H1 (cell line): Measurements from ENCODE around the gene TMEM115. TPM values are rescaled to one million over a fixed set of nuclear protein-coding genes. Genes with fewer than 3 reads are reported as not detected.

Source experiments
- CTCF ChIA-PET: fragments of 300-600 bp; sonication (Branson Sonifier 250); formaldehyde crosslinking; loops from one replicate; lab custom pipeline; 2021; ENCODE audit not compliant: partially characterized antibody; lab: Charles Lee
- POLR2A ChIA-PET: fragments of 300-600 bp; sonication (Branson Sonifier 250); formaldehyde crosslinking; loops from one replicate; lab custom pipeline; 2021; ENCODE audit warnings: inconsistent platforms; ENCODE audit not compliant: partially characterized antibody; lab: Charles Lee
- DNase-seq, 2 experiments: peaks; one replicate each; pipeline versions ENCODE4 v3.0.0 to v3.0.0-alpha.2; 2010 to 2022; ENCODE audit warnings: low spot score in 2 of 2, low read depth in 1 of 2, mixed read lengths in 1 of 2
- FAIRE-seq: peaks from 2 replicates; lab custom pipeline; 2011; peaks lifted over from hg19 to GRCh38; lab: Jason Lieb, UNC
- H2AFZ ChIP-seq: 2 replicates; pipeline ENCODE4 v1.8.1; 2012; ENCODE audit warnings: low read length, inconsistent platforms
- H2AK5ac ChIP-seq: 2 replicates; pipeline ENCODE4 v1.6.1; 2013; ENCODE audit warnings: low read depth, low read length
- H2BK120ac ChIP-seq: replicated peaks from 2 replicates; pipeline ENCODE3; 2013; ENCODE audit warnings: low read depth, low read length, inconsistent platforms
- H2BK12ac ChIP-seq: 2 replicates; pipeline ENCODE4 v1.6.1; 2013; ENCODE audit warnings: low read depth, low read length
- H2BK15ac ChIP-seq: 2 replicates; pipeline ENCODE4 v1.6.1; 2013; ENCODE audit warnings: low read length
- H2BK20ac ChIP-seq: 2 replicates; pipeline ENCODE4 v1.6.1; 2013; ENCODE audit warnings: low read length
- H2BK5ac ChIP-seq: 2 replicates; pipeline ENCODE4 v1.6.1; 2013; ENCODE audit warnings: low read depth, low read length
- H3K14ac ChIP-seq: 2 replicates; pipeline ENCODE4 v1.6.1; 2013; ENCODE audit warnings: inconsistent platforms; ENCODE audit not compliant: insufficient read length
- H3K18ac ChIP-seq: 2 replicates; pipeline ENCODE4 v1.6.1; 2013; ENCODE audit warnings: low read length; ENCODE audit errors: extremely low read depth
- H3K23ac ChIP-seq: 2 replicates; pipeline ENCODE4 v1.6.1; 2013; ENCODE audit warnings: inconsistent platforms; ENCODE audit not compliant: insufficient read length
- H3K23me2 ChIP-seq: 2 replicates; pipeline ENCODE4 v1.6.1; 2013; ENCODE audit warnings: low read depth, low read length
- H3K27ac ChIP-seq: 2 replicates; pipeline ENCODE4 v1.6.1; 2011; ENCODE audit warnings: low read depth, low read length, inconsistent platforms
- H3K27me3 ChIP-seq, 4 experiments: replicated peaks in 1 of 4; 1 replicate in 1 of 4; 2 replicates in 3 of 4; pipeline versions ENCODE4 v1.6.1 to v1.8.1; 2011 to 2013; ENCODE audit warnings: low read length in 3 of 4, mild to moderate bottlenecking in 3 of 4, inconsistent platforms in 2 of 4, mixed read lengths in 2 of 4, moderate library complexity in 1 of 4; ENCODE audit not compliant: control insufficient read depth in 3 of 4, insufficient read depth in 3 of 4; ENCODE audit errors: extremely low read depth in 1 of 4
- H3K36me3 ChIP-seq, 4 experiments: 2 replicates each; pipeline versions ENCODE4 v1.6.1 to v1.8.1; 2011 to 2013; ENCODE audit warnings: mild to moderate bottlenecking in 4 of 4, low read length in 3 of 4, moderate library complexity in 2 of 4, control low read depth in 1 of 4, inconsistent platforms in 1 of 4; ENCODE audit not compliant: insufficient read depth in 4 of 4, control insufficient read depth in 2 of 4
- H3K4ac ChIP-seq: replicated peaks from 2 replicates; pipeline ENCODE3; 2013; ENCODE audit warnings: low read length, low read depth, mixed read lengths, inconsistent platforms; ENCODE audit not compliant: insufficient read length
- H3K4me1 ChIP-seq, 4 experiments: replicated peaks in 1 of 4; 1 replicate in 1 of 4; 2 replicates in 3 of 4; pipeline versions ENCODE4 v1.6.1 to v1.8.1; 2011 to 2013; ENCODE audit warnings: low read length in 3 of 4, inconsistent platforms in 2 of 4, mixed read lengths in 1 of 4; ENCODE audit not compliant: insufficient read depth in 4 of 4, control insufficient read depth in 3 of 4
- H3K4me2 ChIP-seq, 2 experiments: 2 replicates each; pipeline versions ENCODE4 v1.6.1 to v1.8.1; 2011 to 2013; ENCODE audit warnings: low read depth in 2 of 2, low read length in 2 of 2, control low read depth in 1 of 2, inconsistent platforms in 1 of 2, mild to moderate bottlenecking in 1 of 2; ENCODE audit not compliant: insufficient read depth in 1 of 2
- H3K4me3 ChIP-seq, 4 experiments: fragments of 200-600, 300-600 bp in 1 of 4; sonication (generic), shearing (Covaris generic), sonication (Bioruptor Twin) in 1 of 4; 2 replicates each; pipeline versions ENCODE4 v1.5.1 to v1.8.1; 2011 to 2016; ENCODE audit warnings: low read length in 4 of 4, low read depth in 3 of 4, control low read depth in 2 of 4, inconsistent platforms in 2 of 4, mild to moderate bottlenecking in 2 of 4, mixed read lengths in 1 of 4, moderate library complexity in 1 of 4; ENCODE audit not compliant: insufficient read depth in 2 of 4; ENCODE audit errors: extremely low read depth in 1 of 4
- H3K56ac ChIP-seq: replicated peaks from 2 replicates; pipeline ENCODE3; 2013; ENCODE audit warnings: low read depth, mild to moderate bottlenecking, mixed read lengths, low read length, inconsistent platforms; ENCODE audit not compliant: insufficient read length
- H3K79me1 ChIP-seq: 2 replicates; pipeline ENCODE4 v1.6.1; 2013; ENCODE audit warnings: low read depth, low read length, control low read depth
- H3K79me2 ChIP-seq, 2 experiments: 2 replicates each; pipeline versions ENCODE4 v1.6.1 to v1.8.1; 2012 to 2013; ENCODE audit warnings: low read length in 2 of 2, mild to moderate bottlenecking in 2 of 2, inconsistent platforms in 1 of 2; ENCODE audit not compliant: insufficient read depth in 2 of 2, control insufficient read depth in 1 of 2
- H3K9ac ChIP-seq, 4 experiments: replicated peaks in 1 of 4; 1 replicate in 1 of 4; 2 replicates in 3 of 4; pipeline versions ENCODE4 v1.6.1 to v1.8.1; 2011 to 2013; ENCODE audit warnings: low read depth in 3 of 4, low read length in 3 of 4, control low read depth in 2 of 4, mild to moderate bottlenecking in 2 of 4, moderate library complexity in 2 of 4, inconsistent platforms in 1 of 4; ENCODE audit errors: extremely low read depth in 1 of 4
- H3K9me3 ChIP-seq, 2 experiments: 2 replicates each; pipeline versions ENCODE4 v1.6.1 to v1.8.1; 2012 to 2013; ENCODE audit warnings: mild to moderate bottlenecking in 2 of 2, moderate library complexity in 2 of 2, control low read depth in 1 of 2, inconsistent platforms in 1 of 2, low read depth in 1 of 2, low read length in 1 of 2, mixed read lengths in 1 of 2; ENCODE audit not compliant: insufficient read depth in 2 of 2
- H4K20me1 ChIP-seq, 2 experiments: replicated peaks in 1 of 2; 2 replicates each; pipeline versions ENCODE3 to v1.8.1; 2011 to 2013; ENCODE audit warnings: inconsistent platforms in 2 of 2, low read length in 2 of 2, mild to moderate bottlenecking in 1 of 2; ENCODE audit not compliant: insufficient read depth in 2 of 2, control insufficient read depth in 1 of 2
- H4K5ac ChIP-seq: 2 replicates; pipeline ENCODE4 v1.6.1; 2013; ENCODE audit warnings: low read length, low read depth, mixed read lengths, inconsistent platforms; ENCODE audit not compliant: insufficient read length
- H4K8ac ChIP-seq: 2 replicates; pipeline ENCODE4 v1.8.0; 2013; ENCODE audit warnings: mild to moderate bottlenecking, moderate library complexity, low read length, inconsistent platforms; ENCODE audit not compliant: insufficient read depth; ENCODE audit errors: extremely low read depth
- H4K91ac ChIP-seq: replicated peaks from 2 replicates; pipeline ENCODE3; 2013; ENCODE audit warnings: low read length, mixed read lengths, inconsistent platforms; ENCODE audit not compliant: insufficient read length
- BCL11A ChIP-seq, 2 experiments: IDR thresholded peaks; one replicate each; pipeline ENCODE4 v1.6.1; 2011; ENCODE audit warnings: low read depth in 2 of 2, low read length in 2 of 2, mild to moderate bottlenecking in 2 of 2
- CBX8 ChIP-seq: fragments of 300-800, 300-1000 bp; sonication (generic); IDR thresholded peaks from 2 replicates; pipeline ENCODE4 v1.7.1; 2016; ENCODE audit warnings: low read depth, low read length, borderline replicate concordance
- CEBPB ChIP-seq: IDR thresholded peaks from 2 replicates; pipeline ENCODE4 v1.6.1; 2012; ENCODE audit warnings: low read depth, low read length
- EZH2 ChIP-seq: fragments of 200-600 bp; sonication (generic); IDR thresholded peaks from 2 replicates; pipeline ENCODE4 v1.7.1; 2012; ENCODE audit warnings: low read depth, mild to moderate bottlenecking, moderate library complexity, low read length, inconsistent platforms; ENCODE audit not compliant: severe bottlenecking
- KDM4A ChIP-seq: IDR thresholded peaks from one replicate; pipeline ENCODE4 v1.7.1; 2012; ENCODE audit warnings: low read depth, mild to moderate bottlenecking, moderate library complexity, low read length, inconsistent platforms; ENCODE audit not compliant: severe bottlenecking
- PHF8 ChIP-seq: fragments of 200-600 bp; sonication (generic); conservative IDR thresholded peaks from 2 replicates; pipeline ENCODE4 v1.7.1; 2012; ENCODE audit warnings: low read depth, mild to moderate bottlenecking, inconsistent platforms, low read length, moderate library complexity
- POLR2A ChIP-seq, 2 experiments: IDR thresholded peaks; 1 replicate in 1 of 2; 2 replicates in 1 of 2; pipeline ENCODE4 v1.6.1; 2011; ENCODE audit warnings: low read depth in 2 of 2, low read length in 2 of 2, mild to moderate bottlenecking in 2 of 2; ENCODE audit errors: control extremely low read depth in 1 of 2
- POLR2AphosphoS5 ChIP-seq: IDR thresholded peaks from 2 replicates; pipeline ENCODE4 v1.6.1; 2011; ENCODE audit warnings: low read depth, low read length
- SP1 ChIP-seq: IDR thresholded peaks from 2 replicates; pipeline ENCODE4 v1.6.1; 2011; ENCODE audit warnings: low read depth, low read length
- SP2 ChIP-seq: IDR thresholded peaks from 2 replicates; pipeline ENCODE4 v1.6.1; 2012; ENCODE audit warnings: mild to moderate bottlenecking, low read length, inconsistent platforms
- TCF12 ChIP-seq: IDR thresholded peaks from 2 replicates; pipeline ENCODE4 v1.6.1; 2011; ENCODE audit warnings: low read depth, mild to moderate bottlenecking, low read length
- WGBS, 2 experiments: shearing (Covaris generic) in 1 of 2; methylation state at CpG; one replicate each; pipeline versions ENCODE4 v1.1.6 to v1.1.7; 2013 to 2015; ENCODE audit warnings: low lambda C conversion rate in 2 of 2, mixed read lengths in 2 of 2, inconsistent platforms in 1 of 2, low coverage in 1 of 2, missing lambda C conversion rate in 1 of 2; ENCODE audit not compliant: insufficient replicate concordance in 2 of 2, insufficient coverage in 1 of 2, insufficient read length in 1 of 2; ENCODE audit errors: extremely low coverage in 1 of 2, missing lambda C conversion rate in 1 of 2; 5-methylcytosine and 5-hydroxymethylcytosine counted together
- polyA plus RNA-seq, 7 experiments: library from polyadenylated mRNA; depleted of rRNA in 3 of 7; stranded (reverse) in 5 of 7; unstranded in 2 of 7; fragments of >200 nt in 5 of 7; fragments of 200-250 nt in 2 of 7; gene quantifications; 1 replicate in 5 of 7; 2 replicates in 1 of 7; 4 replicates in 1 of 7; pipeline versions ENCODE4 v1.2.1 to v1.2.3, GENCODE V29; 2011 to 2013; ENCODE audit warnings: missing spikeins in 2 of 7, mixed read lengths in 2 of 7
- total RNA-seq: library from RNA; stranded (reverse); fragmentation: NEBNext Ultra II Directional; extraction: Animal tissue kit (Norgen Biotek cat#: 25700); gene quantifications from 2 replicates; pipeline ENCODE4 v1.2.1, GENCODE V29; 2021
- TF ChIP-seq, protein P1 (sequence below): IDR thresholded peaks from 2 replicates; pipeline ENCODE4 v1.6.1; 2012; ENCODE audit warnings: low read length, inconsistent platforms

The TMEM115 gene
- total and polyA plus RNA-seq, 2 of the 8 experiments (the other 6 are each of a cell fraction or from before 2014, with no cell fraction given) = 25.4 to 32.4 TPM

DNA sequence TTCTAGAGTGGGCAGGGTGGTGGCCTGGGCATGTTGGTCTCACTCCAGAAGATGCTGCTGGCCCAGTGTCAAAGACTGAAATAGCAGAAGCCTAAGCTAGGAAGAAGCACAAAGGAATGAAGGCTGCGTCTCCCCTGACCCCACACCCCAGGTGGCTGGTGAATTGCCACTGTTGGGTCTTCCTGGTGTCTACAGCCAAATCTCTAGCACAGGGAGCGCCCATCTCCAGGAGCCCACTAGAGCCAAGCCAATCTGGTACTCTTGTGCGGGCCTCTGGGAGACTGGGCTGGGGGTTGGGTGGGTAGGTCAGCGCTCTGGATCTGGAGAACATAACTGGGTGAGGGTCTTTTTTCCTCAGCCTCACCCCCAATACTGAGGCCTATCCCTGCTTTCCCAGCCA lies 32.2 kb downstream of the TMEM115 start:
- FAIRE-seq (no peak), DNase-seq (no peak)
- H3K9me3 ChIP-seq = no peaks in the 10 kb centered on the region
- no peak overlapping the region for H3K18ac ChIP-seq
- no peak overlapping the region for H2BK20ac ChIP-seq
- no peak overlapping the region for H3K27ac ChIP-seq
- no peak overlapping the region for H2AK5ac ChIP-seq
- no peak overlapping the region for H3K4ac ChIP-seq
- H3K4me2 ChIP-seq = peak overlapping the region; percentile 72 to 98
- H4K5ac ChIP-seq = no peak overlapping the region
- 89% methylated on average over 4 of the region's 4 CpGs; no CpG with 5 or more reads in 1 of the 2 experiments for WGBS, 2 experiments
- H2BK12ac ChIP-seq = no peak overlapping the region
- no peak overlapping the region for H2BK15ac ChIP-seq
- H3K56ac ChIP-seq = no peak overlapping the region
- H2AFZ ChIP-seq = no peak overlapping the region
- peaks cover 5% of the 10 kb centered on the region; the same call in 1 of the 2 replicates for H3K79me1 ChIP-seq
- H2BK120ac ChIP-seq = no peak overlapping the region
- H3K23me2 ChIP-seq = peaks cover 19% of the 10 kb centered on the region; the same call in 1 of the 2 replicates
- H4K20me1 ChIP-seq = peaks cover 6 to 7% of the 10 kb centered on the region in 2 experiments
- H3K36me3 ChIP-seq = peaks cover 10 to 31% (median 22%) of the 10 kb centered on the region in 4 experiments; a peak in 7 of 8 replicates
- POLR2A ChIA-PET = interaction anchor here (0.8 to 6.4 kb wide), 9 partner anchors 7 to 63 kb away, joined by 3 to 36 read pairs (median 15); partner anchors contain the start of genes HYAL1, HYAL2, IFRD2 and RASSF1
- peak overlapping the region; percentile 52 to 97 (median 90) for H3K4me3 ChIP-seq
- H3K27me3 ChIP-seq = no peaks in the 10 kb centered on the region
- H3K23ac ChIP-seq = no peak overlapping the region
- no peak overlapping the region for H4K91ac ChIP-seq
- peaks cover 0 to 11% of the 10 kb centered on the region in 2 experiments; a peak in 2 of 4 replicates for H3K79me2 ChIP-seq
- peak overlapping the region; percentile 42; the same call in 1 of the 2 replicates for H4K8ac ChIP-seq
- H3K9ac ChIP-seq = peak overlapping the region in 1 of 4 experiments; percentile 72; a peak in 3 of 7 replicates
- H3K14ac ChIP-seq = no peak overlapping the region
- CTCF ChIA-PET = interaction anchor here (1.1 to 7.5 kb wide), 6 partner anchors 10 to 215 kb away, joined by 3 to 75 read pairs (median 4); partner anchors contain the start of genes HYAL3, LSMEM2 and NAA80
- H2BK5ac ChIP-seq = no peak overlapping the region
- peaks cover 0 to 27% (median 13%) of the 10 kb centered on the region in 4 experiments; a peak in 6 of 7 replicates for H3K4me1 ChIP-seq
- TF ChIP-seq PHF8 (no peak), BCL11A (IDR thresholded peaks at IDR 0.05; ENCODE audit: low read depth in 2 of 2, low read length in 2 of 2) (no peak), SP1 (no peak), POLR2A (IDR thresholded peaks at IDR 0.05; ENCODE audit: control extremely low read depth in 1 of 2, low read depth in 2 of 2, low read length in 2 of 2) (no peak), POLR2AphosphoS5 (no peak), EZH2 (no peak), TCF12 (no peak), SP2 (no peak), CEBPB (no peak), KDM4A (no peak), CBX8 (no peak)
- TF ChIP-seq, protein P1, sequence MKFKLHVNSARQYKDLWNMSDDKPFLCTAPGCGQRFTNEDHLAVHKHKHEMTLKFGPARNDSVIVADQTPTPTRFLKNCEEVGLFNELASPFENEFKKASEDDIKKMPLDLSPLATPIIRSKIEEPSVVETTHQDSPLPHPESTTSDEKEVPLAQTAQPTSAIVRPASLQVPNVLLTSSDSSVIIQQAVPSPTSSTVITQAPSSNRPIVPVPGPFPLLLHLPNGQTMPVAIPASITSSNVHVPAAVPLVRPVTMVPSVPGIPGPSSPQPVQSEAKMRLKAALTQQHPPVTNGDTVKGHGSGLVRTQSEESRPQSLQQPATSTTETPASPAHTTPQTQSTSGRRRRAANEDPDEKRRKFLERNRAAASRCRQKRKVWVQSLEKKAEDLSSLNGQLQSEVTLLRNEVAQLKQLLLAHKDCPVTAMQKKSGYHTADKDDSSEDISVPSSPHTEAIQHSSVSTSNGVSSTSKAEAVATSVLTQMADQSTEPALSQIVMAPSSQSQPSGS = no peak
